Naive thymus-derived CD8-positive, alpha-beta T cell (primary cell): ENCODE results near the gene RAB28. TPM values are rescaled to one million over a fixed set of nuclear protein-coding genes. Genes with fewer than 3 reads are reported as not detected.

Experiments used
- ATAC-seq, 2 donors: fragments of 150-1000 bp; cut with Tn5 transposase in 1 of 2; sonication (Bioruptor Pico), chemical (Tn5 transposase) in 1 of 2; 1 replicate in 1 of 2; 2 replicates in 1 of 2; pipeline ENCODE4 v1.10.0; 2021; ENCODE audit warnings: mild to moderate bottlenecking in 2 of 2, moderate library complexity in 2 of 2
- POLR2A ChIA-PET: fragments of 350-600 bp; sonication (Branson Sonifier 250); formaldehyde crosslinking; loops from one replicate; lab custom pipeline; 2021; ENCODE audit warnings: antibody characterized with exemption; lab: Charles Lee
- DNase-seq, 10 donors: peaks; one replicate each; pipeline versions ENCODE4 v3.0.0 to v3.0.0-alpha.2; 2020 to 2022
- H3K27ac Mint-ChIP-seq, 10 donors: one replicate each; pipeline ENCODE4 v1.8.0; 2020 to 2022; ENCODE audit warnings: mild to moderate bottlenecking in 10 of 10, mixed read lengths in 10 of 10, moderate library complexity in 4 of 10, inconsistent platforms in 1 of 10
- H3K27me3 Mint-ChIP-seq, 5 donors: one replicate each; pipeline ENCODE4 v1.8.0; 2021 to 2022; ENCODE audit warnings: mixed read lengths in 5 of 5
- H3K36me3 Mint-ChIP-seq, 3 donors: one replicate each; pipeline ENCODE4 v1.8.0; 2020 to 2022; ENCODE audit warnings: mixed read lengths in 3 of 3, mild to moderate bottlenecking in 2 of 3, inconsistent platforms in 1 of 3
- H3K4me1 Mint-ChIP-seq, 4 donors: one replicate each; pipeline ENCODE4 v1.8.0; 2021 to 2022; ENCODE audit warnings: mixed read lengths in 4 of 4
- H3K4me3 Mint-ChIP-seq, 10 donors: one replicate each; pipeline ENCODE4 v1.8.0; 2020 to 2022; ENCODE audit warnings: mild to moderate bottlenecking in 10 of 10, mixed read lengths in 10 of 10, moderate library complexity in 6 of 10, inconsistent platforms in 1 of 10
- H3K9me3 Mint-ChIP-seq, 9 donors: one replicate each; pipeline ENCODE4 v1.8.0; 2020 to 2022; ENCODE audit warnings: mixed read lengths in 9 of 9, mild to moderate bottlenecking in 3 of 9, inconsistent platforms in 1 of 9, moderate library complexity in 1 of 9
- polyA plus RNA-seq, 3 donors: library from polyadenylated mRNA; unstranded; fragments of 300-500 nt; fragmentation: Illumina TruSeq; gene quantifications; one replicate each; pipeline ENCODE4 v1.2.3, GENCODE V29; 2021
- total RNA-seq, 8 experiments: library from RNA in 2 of 8; stranded (reverse) in 2 of 8; gene quantifications; one replicate each; pipeline ENCODE4 v1.2.3 and lab custom pipeline; 2021 to 2026

Gene RAB28
- total and polyA plus RNA-seq, 5 experiments from 2014 or later: 12.9 to 14.5 (median 13.8) TPM

- no peak for DNase-seq
- H3K36me3 Mint-ChIP-seq: peaks cover 15 to 39% (median 21%) of the 10 kb centered on the region in 3 donors
- H3K9me3 Mint-ChIP-seq: peaks cover 0 to 17% (median 6%) of the 10 kb centered on the region in 9 donors
- no peak overlapping the region for H3K27ac Mint-ChIP-seq
- ATAC-seq: no peak
- POLR2A ChIA-PET: no interaction called here
- peaks cover 0 to 4% (median 0%) of the 10 kb centered on the region in 4 donors for H3K4me1 Mint-ChIP-seq
- H3K4me3 Mint-ChIP-seq: no peak overlapping the region
- no peaks in the 10 kb centered on the region for H3K27me3 Mint-ChIP-seq
Measured at GRCh38 chr4:13349096-13349495, 135.0 kb downstream of the RAB28 start.

GRCh38 chr4:13348216-13348615 is 135.9 kb downstream of the RAB28 start:
- Mint-ChIP-seq H3K27ac (no peak overlapping the region), H3K27me3 (no peaks in the 10 kb centered on the region), H3K4me1 (peaks cover 0 to 4% (median 0%) of the 10 kb centered on the region in 4 donors), H3K36me3 (peaks cover 12 to 40% (median 18%) of the 10 kb centered on the region in 3 donors), H3K9me3 (peaks cover 0 to 15% (median 6%) of the 10 kb centered on the region in 9 donors), H3K4me3 (no peak overlapping the region)
- POLR2A ChIA-PET: no interaction called here
- DNase-seq (no peak), ATAC-seq (no peak)

- Mint-ChIP-seq H3K27me3 (no peaks in the 10 kb centered on the region), H3K36me3 (peaks cover 8 to 35% (median 14%) of the 10 kb centered on the region in 3 donors)
Measured at GRCh38 chr4:13347517-13348125, 136.5 kb downstream of the RAB28 start.

GRCh38 chr4:13344216-13344615 is 139.9 kb downstream of the RAB28 start:
- POLR2A ChIA-PET: no interaction called here

More at GRCh38 chr4:13347517-13348125, 136.5 kb downstream of the RAB28 start:
- DNase-seq (no peak), ATAC-seq (no peak)
- Mint-ChIP-seq H3K4me3 (no peak overlapping the region), H3K9me3 (peaks cover 0 to 11% (median 4%) of the 10 kb centered on the region in 9 donors), H3K27ac (no peak overlapping the region), H3K4me1 (peaks cover 0 to 4% (median 0%) of the 10 kb centered on the region in 4 donors)
- POLR2A ChIA-PET: no interaction called here

GRCh38 chr4:13340672-13341071 is 143.5 kb downstream of the RAB28 start:
- H3K9me3 Mint-ChIP-seq: peaks cover 0 to 19% (median 0%) of the 10 kb centered on the region in 9 donors

More at GRCh38 chr4:13344216-13344615, 139.9 kb downstream of the RAB28 start:
- peaks cover 0 to 8% (median 0%) of the 10 kb centered on the region in 9 donors for H3K9me3 Mint-ChIP-seq
- H3K4me3 Mint-ChIP-seq: no peak overlapping the region
- no peak overlapping the region for H3K27ac Mint-ChIP-seq
- ATAC-seq: no peak
- peaks cover 0 to 2% (median 0%) of the 10 kb centered on the region in 4 donors for H3K4me1 Mint-ChIP-seq
- no peaks in the 10 kb centered on the region for H3K27me3 Mint-ChIP-seq
- DNase-seq: no peak
- H3K36me3 Mint-ChIP-seq: peaks cover 3 to 31% (median 17%) of the 10 kb centered on the region in 3 donors

GRCh38 chr4:13331827-13332226 is 152.3 kb downstream of the RAB28 start:
- ATAC-seq: no peak
- Mint-ChIP-seq H3K4me1 (no peaks in the 10 kb centered on the region), H3K9me3 (peaks cover 0 to 13% (median 1%) of the 10 kb centered on the region in 9 donors), H3K27ac (no peak overlapping the region), H3K27me3 (no peaks in the 10 kb centered on the region), H3K4me3 (no peak overlapping the region), H3K36me3 (peaks cover 14 to 39% (median 20%) of the 10 kb centered on the region in 3 donors)
- POLR2A ChIA-PET: no interaction called here
- DNase-seq: no peak

More at GRCh38 chr4:13340672-13341071, 143.5 kb downstream of the RAB28 start:
- no peak for DNase-seq
- Mint-ChIP-seq H3K36me3 (peaks cover 18 to 48% (median 26%) of the 10 kb centered on the region in 3 donors), H3K4me1 (peaks cover 0 to 1% (median 0%) of the 10 kb centered on the region in 4 donors), H3K4me3 (no peak overlapping the region), H3K27me3 (no peaks in the 10 kb centered on the region), H3K27ac (no peak overlapping the region)
- no peak for ATAC-seq
- POLR2A ChIA-PET: interaction anchor here (0.6 kb wide), 1 partner anchor 53 kb away, joined by 4 read pairs; no protein-coding TSS in a partner anchor

GRCh38 chr4:13329963-13330362 is 154.2 kb downstream of the RAB28 start:
- no peak overlapping the region for H3K4me3 Mint-ChIP-seq
- no peak overlapping the region for H3K27ac Mint-ChIP-seq
- ATAC-seq: no peak
- POLR2A ChIA-PET: no interaction called here
- H3K27me3 Mint-ChIP-seq: no peaks in the 10 kb centered on the region
- DNase-seq: no peak
- H3K9me3 Mint-ChIP-seq: peaks cover 0 to 9% (median 3%) of the 10 kb centered on the region in 9 donors
- peaks cover 0 to 1% (median 0%) of the 10 kb centered on the region in 4 donors for H3K4me1 Mint-ChIP-seq
- peaks cover 19 to 42% (median 26%) of the 10 kb centered on the region in 3 donors for H3K36me3 Mint-ChIP-seq

GRCh38 chr4:13329340-13329850 is 154.7 kb downstream of the RAB28 start:
- H3K36me3 Mint-ChIP-seq: peaks cover 17 to 42% (median 32%) of the 10 kb centered on the region in 3 donors
- no peaks in the 10 kb centered on the region for H3K27me3 Mint-ChIP-seq
- no peak for ATAC-seq
- no peak for DNase-seq
- H3K27ac Mint-ChIP-seq: no peak overlapping the region
- POLR2A ChIA-PET: no interaction called here
- no peak overlapping the region for H3K4me3 Mint-ChIP-seq
- H3K9me3 Mint-ChIP-seq: peaks cover 0 to 9% (median 4%) of the 10 kb centered on the region in 9 donors
- H3K4me1 Mint-ChIP-seq: peaks cover 0 to 4% (median 0%) of the 10 kb centered on the region in 4 donors

- H3K27ac Mint-ChIP-seq: no peak overlapping the region
- DNase-seq (no peak), ATAC-seq (no peak)
- H3K9me3 Mint-ChIP-seq: peaks cover 0 to 9% (median 6%) of the 10 kb centered on the region in 9 donors
- H3K4me1 Mint-ChIP-seq: peaks cover 0 to 4% (median 0%) of the 10 kb centered on the region in 4 donors
- H3K36me3 Mint-ChIP-seq: peaks cover 14 to 43% (median 36%) of the 10 kb centered on the region in 3 donors
- no peak overlapping the region for H3K4me3 Mint-ChIP-seq
- POLR2A ChIA-PET: no interaction called here
- no peaks in the 10 kb centered on the region for H3K27me3 Mint-ChIP-seq
Measured at GRCh38 chr4:13328591-13328990, 155.5 kb downstream of the RAB28 start.

GRCh38 chr4:13327991-13328390 is 156.1 kb downstream of the RAB28 start:
- Mint-ChIP-seq H3K27ac (no peak overlapping the region), H3K4me1 (peaks cover 0 to 4% (median 0%) of the 10 kb centered on the region in 4 donors), H3K9me3 (peaks cover 0 to 11% (median 6%) of the 10 kb centered on the region in 9 donors), H3K36me3 (peaks cover 13 to 41% (median 33%) of the 10 kb centered on the region in 3 donors), H3K27me3 (no peaks in the 10 kb centered on the region), H3K4me3 (no peak overlapping the region)
- DNase-seq (no peak), ATAC-seq (no peak)
- POLR2A ChIA-PET: no interaction called here

GRCh38 chr4:13325744-13326143 is 158.4 kb downstream of the RAB28 start:
- H3K36me3 Mint-ChIP-seq: peaks cover 18 to 57% (median 33%) of the 10 kb centered on the region in 3 donors

GRCh38 chr4:13323921-13324320 is 160.2 kb downstream of the RAB28 start:
- Mint-ChIP-seq H3K27me3 (no peaks in the 10 kb centered on the region), H3K4me3 (no peak overlapping the region), H3K27ac (no peak overlapping the region), H3K9me3 (peaks cover 0 to 39% (median 18%) of the 10 kb centered on the region in 9 donors), H3K4me1 (peaks cover 0 to 4% (median 0%) of the 10 kb centered on the region in 4 donors), H3K36me3 (peaks cover 18 to 53% (median 29%) of the 10 kb centered on the region in 3 donors)
- ATAC-seq: no peak
- no peak for DNase-seq
- POLR2A ChIA-PET: no interaction called here

More at GRCh38 chr4:13325744-13326143, 158.4 kb downstream of the RAB28 start:
- no peak for ATAC-seq
- Mint-ChIP-seq H3K4me1 (peaks cover 0 to 4% (median 0%) of the 10 kb centered on the region in 4 donors), H3K4me3 (no peak overlapping the region), H3K27me3 (no peaks in the 10 kb centered on the region), H3K27ac (no peak overlapping the region), H3K9me3 (peaks cover 0 to 33% (median 18%) of the 10 kb centered on the region in 9 donors)
- DNase-seq: no peak
- POLR2A ChIA-PET: no interaction called here

GRCh38 chr4:13322681-13323101 is 161.4 kb downstream of the RAB28 start:
- Mint-ChIP-seq H3K4me1 (peaks cover 0 to 4% (median 0%) of the 10 kb centered on the region in 4 donors), H3K36me3 (peaks cover 18 to 50% (median 27%) of the 10 kb centered on the region in 3 donors), H3K27ac (no peak overlapping the region), H3K27me3 (no peaks in the 10 kb centered on the region), H3K9me3 (peaks cover 0 to 39% (median 17%) of the 10 kb centered on the region in 9 donors), H3K4me3 (no peak overlapping the region)
- ATAC-seq (no peak), DNase-seq (no peak)
- POLR2A ChIA-PET: no interaction called here
